HepG2 (cell line): ENCODE measurements around the gene CGNL1.

Experiments used
- HNRNPL ChIP-seq: fragments of 200-400 bp; formaldehyde crosslinking; IDR thresholded peaks from 2 replicates; pipeline ENCODE4 v1.6.1; 2017; ENCODE audit warnings: mild to moderate bottlenecking, low read depth, low read length
- NCOA2 ChIP-seq: sonication (generic); formaldehyde crosslinking; IDR thresholded peaks from 2 replicates; pipeline ENCODE4 v1.8.0; 2022; ENCODE audit warnings: inconsistent platforms
- NFATC3 ChIP-seq: sonication (generic); formaldehyde crosslinking; IDR thresholded peaks from 2 replicates; pipeline ENCODE4 v1.5.1; 2020; ENCODE audit warnings: mild to moderate bottlenecking, missing genetic modification reagents
- NFRKB ChIP-seq: fragments of 450-650 bp; IDR thresholded peaks from 2 replicates; pipeline ENCODE4 v1.6.1; 2017
- RBM39 ChIP-seq: fragments of 200-400 bp; formaldehyde crosslinking; IDR thresholded peaks from one replicate; pipeline ENCODE4 v1.6.1; 2018; ENCODE audit warnings: antibody characterized with exemption, mild to moderate bottlenecking, low read depth, low read length; ENCODE audit not compliant: poor library complexity, severe bottlenecking
- SMC3 ChIP-seq: IDR thresholded peaks from 2 replicates; pipeline ENCODE4 v1.6.1; 2011; ENCODE audit warnings: low read length, improper control_type of control experiment
- TMF1 ChIP-seq: sonication (generic); formaldehyde crosslinking; IDR thresholded peaks from 2 replicates; pipeline ENCODE4 v1.8.1; 2022; ENCODE audit warnings: low read depth, missing genetic modification reagents
- ZBTB1 ChIP-seq: sonication (generic); formaldehyde crosslinking; IDR thresholded peaks from 2 replicates; pipeline ENCODE4 v1.4.0; 2020; ENCODE audit warnings: missing genetic modification reagents, borderline replicate concordance
- ZKSCAN1 ChIP-seq: fragments of 150-350 bp; IDR thresholded peaks from 2 replicates; pipeline ENCODE4 v1.6.1; 2014; ENCODE audit warnings: low read length
- ZNF350 ChIP-seq: sonication (generic); formaldehyde crosslinking; IDR thresholded peaks from 2 replicates; pipeline ENCODE4 v1.4.0; 2020; ENCODE audit warnings: mild to moderate bottlenecking, low read depth, missing genetic modification reagents, borderline replicate concordance
- TF ChIP-seq, protein P1 (sequence below), 2 experiments: IDR thresholded peaks; 2 replicates each; pipeline ENCODE4 v1.6.1; 2011 to 2012; ENCODE audit warnings: low read length in 2 of 2, borderline replicate concordance in 1 of 2, low read depth in 1 of 2, mild to moderate bottlenecking in 1 of 2, moderate library complexity in 1 of 2
- TF ChIP-seq, protein P2 (sequence below): sonication (generic); formaldehyde crosslinking; IDR thresholded peaks from 2 replicates; pipeline ENCODE4 v1.5.0; 2020; ENCODE audit warnings: mild to moderate bottlenecking, missing genetic modification reagents, moderate library complexity
- TF ChIP-seq, protein P3 (sequence below): sonication (generic); formaldehyde crosslinking; conservative IDR thresholded peaks from 2 replicates; pipeline ENCODE4 v1.5.0; 2020; ENCODE audit warnings: missing genetic modification reagents

DNA sequence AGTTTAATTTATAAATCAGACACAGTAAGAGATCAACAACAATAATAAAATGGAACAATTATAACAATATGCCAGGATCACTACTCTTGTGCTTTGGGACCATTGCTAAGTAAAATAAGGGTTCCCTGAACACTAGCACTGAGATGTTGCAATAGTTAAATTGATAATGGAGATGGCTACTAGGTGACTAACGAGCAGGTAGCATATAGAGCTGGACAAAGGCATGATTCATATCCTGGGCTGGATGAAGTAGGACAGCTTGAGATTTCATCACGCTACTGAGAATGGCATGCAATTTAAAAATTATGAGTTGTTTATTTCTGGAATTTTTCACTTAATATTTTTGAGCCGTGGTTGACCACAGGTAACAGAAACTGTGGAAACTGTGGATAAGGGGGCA, 194.7 kb downstream of the CGNL1 start:
- TF ChIP-seq, protein P1, sequence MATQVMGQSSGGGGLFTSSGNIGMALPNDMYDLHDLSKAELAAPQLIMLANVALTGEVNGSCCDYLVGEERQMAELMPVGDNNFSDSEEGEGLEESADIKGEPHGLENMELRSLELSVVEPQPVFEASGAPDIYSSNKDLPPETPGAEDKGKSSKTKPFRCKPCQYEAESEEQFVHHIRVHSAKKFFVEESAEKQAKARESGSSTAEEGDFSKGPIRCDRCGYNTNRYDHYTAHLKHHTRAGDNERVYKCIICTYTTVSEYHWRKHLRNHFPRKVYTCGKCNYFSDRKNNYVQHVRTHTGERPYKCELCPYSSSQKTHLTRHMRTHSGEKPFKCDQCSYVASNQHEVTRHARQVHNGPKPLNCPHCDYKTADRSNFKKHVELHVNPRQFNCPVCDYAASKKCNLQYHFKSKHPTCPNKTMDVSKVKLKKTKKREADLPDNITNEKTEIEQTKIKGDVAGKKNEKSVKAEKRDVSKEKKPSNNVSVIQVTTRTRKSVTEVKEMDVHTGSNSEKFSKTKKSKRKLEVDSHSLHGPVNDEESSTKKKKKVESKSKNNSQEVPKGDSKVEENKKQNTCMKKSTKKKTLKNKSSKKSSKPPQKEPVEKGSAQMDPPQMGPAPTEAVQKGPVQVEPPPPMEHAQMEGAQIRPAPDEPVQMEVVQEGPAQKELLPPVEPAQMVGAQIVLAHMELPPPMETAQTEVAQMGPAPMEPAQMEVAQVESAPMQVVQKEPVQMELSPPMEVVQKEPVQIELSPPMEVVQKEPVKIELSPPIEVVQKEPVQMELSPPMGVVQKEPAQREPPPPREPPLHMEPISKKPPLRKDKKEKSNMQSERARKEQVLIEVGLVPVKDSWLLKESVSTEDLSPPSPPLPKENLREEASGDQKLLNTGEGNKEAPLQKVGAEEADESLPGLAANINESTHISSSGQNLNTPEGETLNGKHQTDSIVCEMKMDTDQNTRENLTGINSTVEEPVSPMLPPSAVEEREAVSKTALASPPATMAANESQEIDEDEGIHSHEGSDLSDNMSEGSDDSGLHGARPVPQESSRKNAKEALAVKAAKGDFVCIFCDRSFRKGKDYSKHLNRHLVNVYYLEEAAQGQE (IDR thresholded peaks at IDR 0.05; ENCODE audit: borderline replicate concordance in 1 of 2, low read depth in 1 of 2, low read length in 2 of 2), result no peak
- TF ChIP-seq NFATC3 (CRISPR knock-in tag) (no peak), NCOA2 (CRISPR knock-in tag) (no peak), TMF1 (CRISPR knock-in tag) (no peak), SMC3 (no peak), HNRNPL (no peak), ZBTB1 (CRISPR knock-in tag) (no peak), ZNF350 (CRISPR knock-in tag) (no peak), NFRKB (no peak), ZKSCAN1 (no peak), RBM39 (no peak)
- TF ChIP-seq, protein P2, sequence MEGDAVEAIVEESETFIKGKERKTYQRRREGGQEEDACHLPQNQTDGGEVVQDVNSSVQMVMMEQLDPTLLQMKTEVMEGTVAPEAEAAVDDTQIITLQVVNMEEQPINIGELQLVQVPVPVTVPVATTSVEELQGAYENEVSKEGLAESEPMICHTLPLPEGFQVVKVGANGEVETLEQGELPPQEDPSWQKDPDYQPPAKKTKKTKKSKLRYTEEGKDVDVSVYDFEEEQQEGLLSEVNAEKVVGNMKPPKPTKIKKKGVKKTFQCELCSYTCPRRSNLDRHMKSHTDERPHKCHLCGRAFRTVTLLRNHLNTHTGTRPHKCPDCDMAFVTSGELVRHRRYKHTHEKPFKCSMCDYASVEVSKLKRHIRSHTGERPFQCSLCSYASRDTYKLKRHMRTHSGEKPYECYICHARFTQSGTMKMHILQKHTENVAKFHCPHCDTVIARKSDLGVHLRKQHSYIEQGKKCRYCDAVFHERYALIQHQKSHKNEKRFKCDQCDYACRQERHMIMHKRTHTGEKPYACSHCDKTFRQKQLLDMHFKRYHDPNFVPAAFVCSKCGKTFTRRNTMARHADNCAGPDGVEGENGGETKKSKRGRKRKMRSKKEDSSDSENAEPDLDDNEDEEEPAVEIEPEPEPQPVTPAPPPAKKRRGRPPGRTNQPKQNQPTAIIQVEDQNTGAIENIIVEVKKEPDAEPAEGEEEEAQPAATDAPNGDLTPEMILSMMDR, result no peak
- TF ChIP-seq, protein P3, sequence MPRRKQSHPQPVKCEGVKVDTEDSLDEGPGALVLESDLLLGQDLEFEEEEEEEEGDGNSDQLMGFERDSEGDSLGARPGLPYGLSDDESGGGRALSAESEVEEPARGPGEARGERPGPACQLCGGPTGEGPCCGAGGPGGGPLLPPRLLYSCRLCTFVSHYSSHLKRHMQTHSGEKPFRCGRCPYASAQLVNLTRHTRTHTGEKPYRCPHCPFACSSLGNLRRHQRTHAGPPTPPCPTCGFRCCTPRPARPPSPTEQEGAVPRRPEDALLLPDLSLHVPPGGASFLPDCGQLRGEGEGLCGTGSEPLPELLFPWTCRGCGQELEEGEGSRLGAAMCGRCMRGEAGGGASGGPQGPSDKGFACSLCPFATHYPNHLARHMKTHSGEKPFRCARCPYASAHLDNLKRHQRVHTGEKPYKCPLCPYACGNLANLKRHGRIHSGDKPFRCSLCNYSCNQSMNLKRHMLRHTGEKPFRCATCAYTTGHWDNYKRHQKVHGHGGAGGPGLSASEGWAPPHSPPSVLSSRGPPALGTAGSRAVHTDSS (CRISPR knock-in tag), result no peak
